Eye (tissue), 1 donor: ENCODE results near the gene IDE.
"Not testable (repeated sequence)": the region's sequence is repeated elsewhere in the genome, so short reads cannot be mapped to it uniquely, and the experiment has no call there.

ENCODE experiments used
- DNase-seq: peaks from one replicate; pipeline ENCODE4 v3.0.0-alpha.2; 2015

The IDE gene

DNA sequence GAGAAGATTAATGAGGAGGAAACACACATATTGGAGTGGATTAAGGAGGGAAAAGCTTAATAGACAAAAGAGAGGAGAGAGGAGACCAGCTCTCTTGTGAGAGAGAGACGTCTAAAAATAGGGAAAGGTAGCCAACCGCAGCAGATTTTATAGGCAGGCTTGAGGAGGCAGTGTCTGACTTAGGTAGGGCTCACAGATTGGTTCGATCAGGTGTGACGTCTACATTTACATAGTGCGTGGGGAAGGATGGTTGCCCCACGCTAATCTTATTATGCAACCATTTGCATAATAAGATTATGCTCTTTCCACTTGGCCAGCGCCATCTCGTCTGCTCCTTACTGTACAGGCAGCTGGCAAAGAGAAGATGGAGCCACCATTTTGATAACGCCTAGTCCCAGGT, 160.9 kb downstream of the IDE start:
- DNase-seq = no peak

DNA sequence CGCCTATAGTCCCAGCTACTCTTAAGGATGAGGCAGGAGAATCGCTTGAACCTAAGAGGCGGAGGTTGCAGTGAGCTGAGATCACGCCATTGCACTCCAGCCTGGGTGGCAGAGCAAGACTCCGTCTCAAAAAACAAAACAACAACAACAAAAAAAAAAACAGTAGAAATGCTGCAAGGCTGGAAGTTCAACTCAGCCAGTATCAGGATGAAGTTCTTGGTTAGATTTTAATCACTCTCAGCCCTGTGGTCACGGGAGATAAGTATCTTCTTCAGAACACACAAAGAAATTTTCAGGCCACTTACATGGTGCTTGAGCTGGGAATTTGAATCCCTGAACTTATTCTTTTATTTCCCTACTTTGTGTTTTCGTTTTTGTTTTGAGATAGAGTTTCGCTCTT, 162.5 kb downstream of the IDE start:
- no peak for DNase-seq

DNA sequence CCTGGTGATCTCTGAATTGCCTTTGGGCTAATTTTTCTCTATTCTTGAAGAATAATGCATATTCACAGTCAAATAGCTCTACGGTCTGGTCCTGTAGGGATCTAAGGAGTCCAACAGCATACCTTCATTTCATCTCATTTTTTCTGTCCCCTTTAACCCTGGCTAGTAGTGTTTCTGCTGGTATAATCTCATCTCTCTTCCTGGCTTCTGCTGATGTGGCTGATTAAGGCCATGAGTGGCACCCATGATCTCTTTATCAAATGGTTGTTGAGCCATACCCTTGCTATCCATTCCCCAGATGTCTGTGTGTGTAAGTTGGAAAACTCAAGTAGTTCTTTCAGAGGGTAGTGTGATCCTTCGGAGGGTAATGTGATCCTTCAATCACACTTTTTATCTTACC, 163.4 kb downstream of the IDE start:
- DNase-seq = no peak

DNA sequence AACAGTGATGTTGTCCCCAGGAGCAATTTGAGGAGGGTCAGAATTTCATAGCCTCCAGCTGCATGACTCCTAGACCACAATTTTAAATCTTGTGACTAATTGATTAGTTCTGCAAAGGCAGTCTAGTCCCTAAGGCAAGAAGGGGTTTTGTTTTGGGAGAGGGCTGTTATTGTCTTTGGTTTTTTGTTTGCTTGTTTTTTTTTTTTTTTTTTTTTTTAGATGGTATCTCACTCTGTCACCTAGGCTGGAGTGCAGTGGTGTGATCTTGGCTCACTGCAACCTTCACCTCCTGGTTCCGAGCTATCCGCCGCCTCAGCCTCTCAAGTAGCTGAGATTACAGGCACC, 165.9 kb downstream of the IDE start:
- DNase-seq = no peak

DNA sequence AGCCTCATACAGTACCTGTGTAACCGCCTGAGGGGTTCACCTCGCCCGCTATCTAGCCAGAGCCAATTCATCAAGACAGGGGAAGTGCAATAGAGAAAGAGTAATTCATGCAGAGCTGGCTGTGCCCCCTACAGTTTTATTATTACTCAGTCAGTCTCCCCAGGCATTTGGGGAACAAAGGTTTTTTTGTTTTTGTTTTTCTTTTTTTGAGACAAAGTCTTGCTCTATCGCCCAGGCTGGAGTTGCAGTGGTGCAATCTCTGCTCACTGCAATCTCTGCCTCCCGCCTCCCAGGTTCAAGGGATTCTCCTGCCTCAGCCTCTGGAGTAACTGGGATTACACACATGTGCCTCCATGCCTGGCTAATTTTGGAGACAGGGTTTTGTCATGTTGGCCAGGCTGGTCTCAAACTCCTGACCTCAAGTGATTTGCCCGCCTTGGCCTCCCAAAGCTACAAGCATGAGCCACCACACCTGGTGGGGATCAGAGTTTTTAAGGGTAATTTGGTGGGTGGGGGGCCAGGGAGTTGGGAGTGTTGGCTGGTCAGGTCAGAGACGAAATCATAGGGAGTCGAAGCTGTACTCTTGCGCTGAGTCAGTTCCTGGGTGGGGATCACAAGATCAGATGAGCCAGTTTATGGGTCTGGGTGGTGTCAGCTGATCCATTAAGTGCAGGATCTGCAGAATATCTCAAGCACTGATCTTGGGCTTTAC, 166.4 kb downstream of the IDE start:
- DNase-seq = no peak

DNA sequence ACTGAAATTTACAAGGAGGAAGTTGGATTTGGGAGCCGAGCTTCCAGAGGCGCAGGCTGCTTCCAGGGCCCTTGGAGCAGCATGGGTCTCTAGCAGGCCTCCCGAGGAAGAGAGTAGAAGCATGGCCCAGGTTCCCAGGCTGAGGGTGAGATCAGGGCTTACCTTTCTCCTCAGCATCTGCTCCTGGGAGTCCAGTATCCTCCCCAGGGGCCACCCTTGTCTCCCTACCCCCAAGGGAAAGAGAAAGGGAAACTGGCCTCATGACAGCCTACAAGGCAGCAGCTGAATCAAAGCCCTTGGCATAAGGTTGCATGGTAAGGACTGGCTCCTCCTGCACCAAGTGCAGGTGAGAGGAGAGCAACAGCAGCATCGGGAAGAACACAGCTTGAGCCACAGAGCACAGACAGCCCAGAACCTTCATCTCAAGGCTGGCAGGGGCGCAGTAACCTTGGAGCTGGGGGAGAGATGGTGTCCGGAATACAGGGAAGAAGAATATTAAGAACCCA, 168.4 kb downstream of the IDE start:
- no peak for DNase-seq

DNA sequence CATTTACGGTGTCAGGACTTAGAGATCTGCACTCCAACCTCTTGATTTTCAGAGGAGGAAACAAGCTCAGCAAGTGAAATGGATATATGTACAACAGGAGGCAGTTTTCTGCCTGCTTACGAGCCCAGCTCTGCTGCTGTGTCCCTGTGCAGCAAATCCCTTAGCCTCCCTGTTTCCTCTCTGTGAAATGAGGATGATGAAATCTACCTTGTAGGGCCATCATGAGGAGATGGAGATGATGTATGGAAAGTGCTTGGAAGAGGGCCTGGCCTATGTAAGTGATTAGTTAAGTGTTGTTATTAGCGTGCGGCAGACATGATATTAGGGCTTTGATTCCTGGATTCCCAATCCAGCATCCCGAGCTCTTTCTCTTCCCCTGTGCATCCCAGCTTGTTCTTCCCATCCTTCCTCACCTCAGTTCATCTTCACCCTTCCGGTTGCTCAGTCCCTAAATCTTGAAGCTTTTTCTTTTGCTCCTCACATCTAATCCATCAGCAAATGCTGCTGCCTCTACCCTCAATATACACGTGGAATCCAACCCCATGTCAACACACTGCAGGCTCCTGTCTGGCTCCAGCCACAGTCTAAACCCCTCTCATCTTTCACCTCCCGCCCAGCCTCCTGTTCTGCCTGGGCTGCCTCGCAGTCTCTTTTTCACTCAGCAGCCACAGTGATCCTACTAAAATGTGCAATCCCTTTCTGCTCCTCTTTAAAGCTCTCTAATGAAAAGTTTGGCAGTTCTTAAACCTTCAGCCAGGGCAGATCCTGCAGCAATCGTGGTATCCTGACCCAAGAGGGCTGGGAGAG, 169.1 kb downstream of the IDE start:
- DNase-seq = no peak

DNA sequence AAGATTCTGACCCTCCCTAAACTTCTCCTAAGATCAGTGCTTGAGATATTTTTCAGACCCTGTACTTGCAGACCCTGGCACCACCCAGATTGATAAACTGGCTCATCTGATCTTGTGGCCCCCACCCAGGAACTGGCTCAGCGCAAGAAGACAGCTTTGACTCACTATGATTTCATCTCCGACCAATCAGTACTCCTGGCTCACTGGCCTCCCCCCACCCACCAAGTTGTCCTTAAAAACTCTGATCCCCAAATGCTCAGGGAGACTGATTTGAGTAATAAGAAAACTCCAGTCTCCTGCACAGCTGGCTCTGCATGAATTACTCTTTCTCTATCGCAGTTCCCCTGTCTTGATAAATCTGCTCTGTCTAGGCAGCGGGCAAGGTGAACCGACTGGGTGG, 171.7 kb downstream of the IDE start:
- not testable (repeated sequence) for DNase-seq
